HEK293 (cell line): ENCODE measurements around the gene ZBTB48.
A peak's percentile ranks its signal among the peaks of the same experiment; 100 is the strongest.

ENCODE experiments used
- CTCF ChIA-PET: fragments of 350-600 bp; formaldehyde crosslinking; extraction: SDS; loops from one replicate; lab custom pipeline; 2021; ENCODE audit warnings: antibody characterized with exemption; lab: Yijun Ruan, JAX
- POLR2A ChIA-PET: fragments of 300-600 bp; formaldehyde crosslinking; extraction: SDS; loops from one replicate; lab custom pipeline; 2020; ENCODE audit warnings: antibody characterized with exemption, inconsistent platforms; lab: Yijun Ruan, JAX
- H3K27ac ChIP-seq: fragments of 200-500 bp; sonication (Bioruptor generic); 2 replicates; pipeline ENCODE4 v1.5.1; 2014; ENCODE audit warnings: low read depth, low read length, control low read depth, inconsistent platforms; ENCODE audit errors: extremely low read depth
- H3K36me3 ChIP-seq, 2 experiments: fragments of 200-500 bp in 1 of 2; sonication (Bioruptor generic) in 1 of 2; 1 replicate in 1 of 2; 2 replicates in 1 of 2; pipeline ENCODE4 v1.5.1; 2014 to 2017; ENCODE audit warnings: inconsistent platforms in 2 of 2, low read length in 2 of 2; ENCODE audit not compliant: control insufficient read depth in 2 of 2, insufficient read depth in 1 of 2
- H3K4me1 ChIP-seq: fragments of 200-500 bp; sonication (Bioruptor generic); 2 replicates; pipeline ENCODE4 v1.5.1; 2014; ENCODE audit warnings: mild to moderate bottlenecking, low read length, inconsistent platforms; ENCODE audit not compliant: control insufficient read depth, insufficient read depth
- H3K4me3 ChIP-seq: 2 replicates; pipeline ENCODE4 v1.5.1; 2011; ENCODE audit warnings: low read depth, mild to moderate bottlenecking, control low read depth, low read length, moderate library complexity
- H3K9me3 ChIP-seq: fragments of 200-500 bp; sonication (Bioruptor generic); 2 replicates; pipeline ENCODE4 v1.5.1; 2014; ENCODE audit warnings: low read depth, low read length, inconsistent platforms; ENCODE audit not compliant: control insufficient read depth, insufficient read depth
- ELK4 ChIP-seq: IDR thresholded peaks from 2 replicates; pipeline ENCODE4 v1.6.1; 2011; ENCODE audit warnings: mild to moderate bottlenecking, low read depth, low read length, borderline replicate concordance
- GLI4 ChIP-seq: fragments of 450-650 bp; formaldehyde crosslinking; IDR thresholded peaks from 2 replicates; pipeline ENCODE4 v1.5.1; 2016; ENCODE audit warnings: missing biosample characterization, missing genetic modification characterization
- KLF9 ChIP-seq: fragments of 450-650 bp; formaldehyde crosslinking; IDR thresholded peaks from 2 replicates; pipeline ENCODE4 v1.5.1; 2016; ENCODE audit warnings: missing biosample characterization, missing genetic modification characterization, low read depth
- PBX3 ChIP-seq: sonication (generic); formaldehyde crosslinking; IDR thresholded peaks from 2 replicates; pipeline ENCODE4 v1.8.1; 2022; ENCODE audit warnings: mild to moderate bottlenecking, moderate library complexity, missing genetic modification reagents
- SCRT1 ChIP-seq: fragments of 450-650 bp; formaldehyde crosslinking; IDR thresholded peaks from 2 replicates; pipeline ENCODE4 v1.5.1; 2016; ENCODE audit warnings: missing biosample characterization, missing genetic modification characterization, borderline replicate concordance
- ZBTB21 ChIP-seq: fragments of 450-650 bp; formaldehyde crosslinking; IDR thresholded peaks from 2 replicates; pipeline ENCODE4 v1.5.1; 2017; ENCODE audit warnings: missing biosample characterization, missing genetic modification characterization
- ZBTB49 ChIP-seq: fragments of 450-650 bp; formaldehyde crosslinking; IDR thresholded peaks from 2 replicates; pipeline ENCODE4 v1.5.1; 2016; ENCODE audit warnings: missing biosample characterization, missing genetic modification characterization, low read depth
- ZEB2 ChIP-seq: fragments of 450-650 bp; formaldehyde crosslinking; IDR thresholded peaks from 2 replicates; pipeline ENCODE4 v1.5.1; 2016; ENCODE audit warnings: missing biosample characterization, missing genetic modification characterization
- ZFP37 ChIP-seq: fragments of 450-650 bp; formaldehyde crosslinking; IDR thresholded peaks from 2 replicates; pipeline ENCODE4 v1.5.1; 2016; ENCODE audit warnings: missing biosample characterization, missing genetic modification characterization
- ZNF138 ChIP-seq: fragments of 450-650 bp; formaldehyde crosslinking; IDR thresholded peaks from 2 replicates; pipeline ENCODE4 v1.5.1; 2016; ENCODE audit warnings: missing biosample characterization, missing genetic modification characterization, borderline replicate concordance
- ZNF214 ChIP-seq: fragments of 450-650 bp; formaldehyde crosslinking; IDR thresholded peaks from 2 replicates; pipeline ENCODE4 v1.5.1; 2017; ENCODE audit warnings: missing biosample characterization, mild to moderate bottlenecking, missing genetic modification characterization, borderline replicate concordance
- ZNF366 ChIP-seq: fragments of 450-650 bp; formaldehyde crosslinking; conservative IDR thresholded peaks from 2 replicates; pipeline ENCODE4 v1.5.1; 2016; ENCODE audit warnings: missing biosample characterization, missing genetic modification characterization
- ZNF426 ChIP-seq: fragments of 450-650 bp; formaldehyde crosslinking; IDR thresholded peaks from 2 replicates; pipeline ENCODE4 v1.5.1; 2017; ENCODE audit warnings: missing biosample characterization, missing genetic modification characterization, mild to moderate bottlenecking, inconsistent platforms, moderate library complexity
- ZNF596 ChIP-seq: fragments of 450-650 bp; IDR thresholded peaks from 2 replicates; pipeline ENCODE4 v1.5.0; 2018; ENCODE audit warnings: missing biosample characterization, mild to moderate bottlenecking, missing genetic modification characterization, moderate library complexity
- ZNF600 ChIP-seq: fragments of 450-650 bp; formaldehyde crosslinking; IDR thresholded peaks from 2 replicates; pipeline ENCODE4 v1.5.1; 2016; ENCODE audit warnings: missing biosample characterization, missing genetic modification characterization
- ZNF610 ChIP-seq: fragments of 450-650 bp; formaldehyde crosslinking; IDR thresholded peaks from 2 replicates; pipeline ENCODE4 v1.5.1; 2016; ENCODE audit warnings: missing biosample characterization, missing genetic modification characterization, borderline replicate concordance
- ZNF624 ChIP-seq: fragments of 450-650 bp; formaldehyde crosslinking; IDR thresholded peaks from 2 replicates; pipeline ENCODE4 v1.5.1; 2017; ENCODE audit warnings: missing biosample characterization, missing genetic modification characterization
- ZNF629 ChIP-seq: fragments of 450-650 bp; formaldehyde crosslinking; IDR thresholded peaks from 2 replicates; pipeline ENCODE4 v1.5.1; 2017; ENCODE audit warnings: missing biosample characterization, missing genetic modification characterization
- ZNF664 ChIP-seq: fragments of 450-650 bp; formaldehyde crosslinking; IDR thresholded peaks from 2 replicates; pipeline ENCODE4 v1.5.1; 2016; ENCODE audit warnings: missing biosample characterization, missing genetic modification characterization
- ZNF670 ChIP-seq: fragments of 450-650 bp; formaldehyde crosslinking; IDR thresholded peaks from 2 replicates; pipeline ENCODE4 v1.5.1; 2016; ENCODE audit warnings: missing biosample characterization, missing genetic modification characterization, low read depth
- ZNF677 ChIP-seq: fragments of 450-650 bp; IDR thresholded peaks from 2 replicates; pipeline ENCODE4 v1.5.0; 2018; ENCODE audit warnings: missing biosample characterization, mild to moderate bottlenecking, missing genetic modification characterization, moderate library complexity
- ZNF692 ChIP-seq: fragments of 450-650 bp; formaldehyde crosslinking; IDR thresholded peaks from 2 replicates; pipeline ENCODE4 v1.5.1; 2016; ENCODE audit warnings: missing biosample characterization, missing genetic modification characterization
- ZNF76 ChIP-seq: fragments of 450-650 bp; formaldehyde crosslinking; IDR thresholded peaks from 2 replicates; pipeline ENCODE4; 2016; ENCODE audit warnings: low read depth, missing biosample characterization, missing genetic modification characterization, borderline replicate concordance
- ZNF792 ChIP-seq: fragments of 450-650 bp; formaldehyde crosslinking; IDR thresholded peaks from 2 replicates; pipeline ENCODE4 v1.5.1; 2016; ENCODE audit warnings: missing biosample characterization, missing genetic modification characterization
- ZNF837 ChIP-seq: fragments of 450-650 bp; formaldehyde crosslinking; IDR thresholded peaks from 2 replicates; pipeline ENCODE4 v1.5.1; 2016; ENCODE audit warnings: missing biosample characterization, missing genetic modification characterization
- ZSCAN30 ChIP-seq: fragments of 450-650 bp; IDR thresholded peaks from 2 replicates; pipeline ENCODE4 v1.5.1; 2018; ENCODE audit warnings: missing biosample characterization, mild to moderate bottlenecking, missing genetic modification characterization, moderate library complexity

The ZBTB48 gene

GRCh38 chr1:6590046-6590445, 10.3 kb downstream of the ZBTB48 start:
- H3K4me1 ChIP-seq, result no peaks in the 10 kb centered on the region

GRCh38 chr1:6591222-6591621, 11.4 kb downstream of the ZBTB48 start:
- TF ChIP-seq ZNF138 (no peak), ZNF692 (tag by site-specific recombination) (no peak), ZEB2 (tag by site-specific recombination) (no peak), ZNF600 (tag by site-specific recombination) (peak; percentile 67; the same call in 1 of the 2 replicates), ZBTB49 (tag by site-specific recombination) (no peak), ZNF366 (tag by site-specific recombination) (no peak)
- ChIA-PET CTCF (interaction anchor here (1.8 kb wide), 1 partner anchor 36 kb away, joined by 7 read pairs; the partner anchor contains the start of gene TAS1R1), POLR2A (interaction anchor here (1.2 to 2.3 kb wide), 3 partner anchors 10 to 12 kb away, joined by 3 to 12 read pairs (median 4); partner anchors contain the start of gene ZBTB48)
- Histone ChIP-seq H3K9me3 (no peaks in the 10 kb centered on the region), H3K4me1 (no peaks in the 10 kb centered on the region), H3K36me3 (peaks cover 3 to 100% of the 10 kb centered on the region in 2 experiments; a peak in 2 of 3 replicates), H3K4me3 (no peak overlapping the region), H3K27ac (no peak overlapping the region)

More at GRCh38 chr1:6590046-6590445, 10.3 kb downstream of the ZBTB48 start:
- ChIA-PET POLR2A (interaction anchor here (1.2 to 2.4 kb wide), 4 partner anchors 10 to 12 kb away, joined by 4 to 13 read pairs (median 10); partner anchors contain the start of genes KLHL21 and ZBTB48), CTCF (no interaction called here)
- no peak overlapping the region for H3K4me3 ChIP-seq
- H3K27ac ChIP-seq, result no peak overlapping the region
- H3K36me3 ChIP-seq, result peaks cover 0 to 96% of the 10 kb centered on the region in 2 experiments; a peak in 1 of 3 replicates
- no peak for TF ChIP-seq ELK4
- no peak for TF ChIP-seq ZNF596 (tag by site-specific recombination)
- TF ChIP-seq ZNF629 (tag by site-specific recombination), result no peak
- TF ChIP-seq ZNF677 (tag by site-specific recombination), result no peak
- TF ChIP-seq ZNF837, result no peak
- no peak for TF ChIP-seq ZNF610 (tag by site-specific recombination)
- no peak for TF ChIP-seq KLF9 (tag by site-specific recombination)
- TF ChIP-seq ZNF624 (tag by site-specific recombination), result no peak
- TF ChIP-seq GLI4 (tag by site-specific recombination), result no peak
- TF ChIP-seq ZNF214 (tag by site-specific recombination), result no peak
- TF ChIP-seq ZBTB21 (tag by site-specific recombination), result no peak
- no peak for TF ChIP-seq ZNF76 (tag by site-specific recombination)
- no peak for TF ChIP-seq PBX3
- TF ChIP-seq ZNF670 (tag by site-specific recombination), result no peak
- TF ChIP-seq ZSCAN30, result no peak
- TF ChIP-seq ZNF792 (tag by site-specific recombination), result no peak
- TF ChIP-seq ZFP37, result no peak
- no peak for TF ChIP-seq SCRT1 (tag by site-specific recombination)
- no peak for TF ChIP-seq ZNF426 (tag by site-specific recombination)
- TF ChIP-seq ZNF664, result no peak
- no peaks in the 10 kb centered on the region for H3K9me3 ChIP-seq
